GM12872 (cell line): ENCODE measurements around the gene BAIAP2.
A peak's percentile ranks its signal among the peaks of the same experiment; 100 is the strongest.

Experiments used
- CTCF ChIP-seq: IDR thresholded peaks from 3 replicates; pipeline ENCODE4 v1.5.1; 2011; ENCODE audit warnings: low read depth, mild to moderate bottlenecking, low read length, moderate library complexity; ENCODE audit not compliant: insufficient read depth

Gene BAIAP2, protein sequence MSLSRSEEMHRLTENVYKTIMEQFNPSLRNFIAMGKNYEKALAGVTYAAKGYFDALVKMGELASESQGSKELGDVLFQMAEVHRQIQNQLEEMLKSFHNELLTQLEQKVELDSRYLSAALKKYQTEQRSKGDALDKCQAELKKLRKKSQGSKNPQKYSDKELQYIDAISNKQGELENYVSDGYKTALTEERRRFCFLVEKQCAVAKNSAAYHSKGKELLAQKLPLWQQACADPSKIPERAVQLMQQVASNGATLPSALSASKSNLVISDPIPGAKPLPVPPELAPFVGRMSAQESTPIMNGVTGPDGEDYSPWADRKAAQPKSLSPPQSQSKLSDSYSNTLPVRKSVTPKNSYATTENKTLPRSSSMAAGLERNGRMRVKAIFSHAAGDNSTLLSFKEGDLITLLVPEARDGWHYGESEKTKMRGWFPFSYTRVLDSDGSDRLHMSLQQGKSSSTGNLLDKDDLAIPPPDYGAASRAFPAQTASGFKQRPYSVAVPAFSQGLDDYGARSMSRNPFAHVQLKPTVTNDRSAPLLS

GRCh38 chr17:81034779-81035520, at the start of gene BAIAP2:
TSS of gene BAIAP2 (plus strand) at chr17:81035151. CDS start at chr17:81035255, 104 bp downstream.
- 0 out of 3 replicates have a peak, but pooled peaks have one; percentile 13 for TF ChIP-seq CTCF

DNA sequence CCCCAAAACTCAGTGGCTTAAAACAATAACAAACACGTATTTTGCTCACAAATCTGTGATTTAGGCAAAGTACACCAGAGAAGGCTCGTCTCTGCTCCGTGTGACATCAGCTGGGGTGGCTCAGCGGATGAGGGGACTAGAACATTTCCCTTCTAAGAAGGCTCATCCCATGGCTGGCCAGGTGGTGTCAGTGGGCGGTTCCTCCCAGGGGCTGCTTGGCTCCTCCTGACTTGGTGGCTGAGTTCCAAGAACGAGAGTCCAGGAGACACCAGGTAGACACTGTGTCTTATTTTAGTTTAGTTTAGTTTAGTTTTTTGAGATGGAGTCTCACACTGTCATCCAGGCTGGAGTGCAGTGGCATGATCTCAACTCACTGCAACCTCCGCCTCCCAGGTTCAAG, 48.9 kb upstream of the BAIAP2 start:
- no peak for TF ChIP-seq CTCF

DNA sequence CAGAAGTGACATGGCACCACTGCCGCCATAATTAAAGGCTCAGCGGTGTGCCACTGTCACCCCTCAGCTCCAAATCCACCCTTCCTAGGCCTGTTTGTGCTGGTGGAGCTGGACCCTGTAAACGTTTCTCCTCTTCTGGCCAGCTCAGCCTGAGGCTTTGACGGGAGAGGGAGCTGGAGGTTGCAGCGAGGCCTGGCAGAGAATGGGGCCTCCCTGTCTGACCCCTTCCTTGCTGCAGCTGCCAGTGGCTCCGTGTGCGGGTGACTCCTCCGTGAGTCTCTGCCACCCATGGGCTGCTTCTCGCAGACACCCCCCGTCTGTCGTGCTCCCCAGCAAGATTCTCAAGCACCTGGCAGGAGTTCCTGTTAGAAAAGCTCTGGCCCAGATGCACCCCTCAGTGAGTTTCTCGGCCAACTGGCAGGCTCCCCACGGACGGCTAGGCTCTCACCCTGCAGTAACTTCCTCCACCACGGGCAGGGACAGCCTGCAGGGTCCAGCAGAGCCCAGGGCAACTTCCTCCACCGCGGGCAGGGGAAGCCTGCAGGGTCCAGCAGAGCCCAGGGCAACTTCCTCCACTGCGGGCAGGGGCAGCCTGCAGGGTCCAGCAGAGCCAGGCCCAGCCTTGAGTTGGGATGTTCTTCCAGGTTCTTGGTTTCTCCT, 48.0 kb upstream of the BAIAP2 start:
- no peak for TF ChIP-seq CTCF

DNA sequence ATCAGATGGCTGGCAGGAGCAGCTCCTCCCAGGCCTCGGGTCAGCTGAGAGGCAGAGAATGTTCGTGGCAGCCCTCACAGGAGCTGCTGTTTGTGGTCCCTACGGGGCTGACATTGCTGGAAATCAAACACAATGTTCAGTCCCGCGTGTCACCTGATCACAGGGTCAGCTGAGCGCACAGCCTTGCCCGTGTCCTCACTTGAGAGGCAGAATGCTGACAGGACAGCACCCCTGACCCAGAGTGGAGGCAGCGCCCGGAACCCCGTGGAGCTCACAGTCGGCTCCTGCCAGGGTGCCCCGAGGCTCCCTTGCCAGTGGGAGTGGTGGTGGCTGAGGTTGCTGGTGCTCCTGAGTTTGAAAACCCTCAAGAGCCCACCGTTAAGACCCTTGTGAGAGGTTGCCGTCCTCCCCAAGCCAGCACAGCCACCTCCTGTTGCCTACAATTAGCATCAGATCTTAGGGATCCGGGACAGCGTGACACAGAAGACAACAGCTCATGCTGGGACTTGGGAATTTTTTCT, 47.0 kb upstream of the BAIAP2 start:
- no peak for TF ChIP-seq CTCF

- no peak for TF ChIP-seq CTCF
Measured at GRCh38 chr17:80989586-80989913, 45.4 kb upstream of the BAIAP2 start.

DNA sequence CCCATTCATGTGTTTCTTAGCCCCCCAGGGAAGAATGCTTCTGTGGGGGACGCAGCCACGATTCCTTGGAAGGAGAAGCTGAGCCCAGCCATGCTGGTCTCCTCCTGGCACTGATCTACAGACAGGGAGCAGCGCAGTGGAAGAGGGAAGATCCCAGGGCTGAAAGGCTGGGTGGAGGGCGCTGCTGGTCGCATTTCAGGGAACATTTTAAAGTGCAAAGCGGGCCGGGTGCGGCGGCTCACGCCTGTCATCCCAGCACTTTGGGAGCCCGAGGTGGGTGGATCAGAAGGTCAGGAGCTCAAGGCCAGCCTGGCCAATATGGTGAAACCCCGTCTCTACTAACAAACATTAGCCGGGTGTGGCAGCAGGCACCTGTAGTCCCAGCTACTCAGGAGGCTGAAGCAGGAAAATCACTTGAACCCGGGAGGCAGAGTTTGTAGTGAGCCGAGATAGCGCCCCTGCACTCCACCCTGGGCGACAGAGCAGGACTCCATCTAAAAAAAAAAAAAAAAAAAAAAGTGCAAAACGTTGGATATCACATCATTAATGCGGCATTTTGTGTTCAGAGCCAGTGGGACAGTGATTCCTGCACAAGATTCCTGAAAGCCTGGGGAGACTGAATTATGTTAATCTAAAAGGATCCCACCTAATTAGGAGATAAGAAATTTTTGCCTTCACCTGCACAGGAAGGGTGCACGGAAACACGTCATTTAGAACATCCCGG, 43.9 kb upstream of the BAIAP2 start:
- no peak for TF ChIP-seq CTCF

GRCh38 chr17:80991645-80992076, 43.3 kb upstream of the BAIAP2 start, which contains the start of gene CHMP6:
TSS of gene CHMP6 (plus strand) at chr17:80991841. CDS start at chr17:80991919, 78 bp downstream.
- TF ChIP-seq CTCF = peak; percentile 23; the same call in 1 of the 3 replicates
